HepG2 (cell line): ENCODE data around the gene TMC8. TPM values are rescaled to one million over a fixed set of nuclear protein-coding genes. Genes with fewer than 3 reads are reported as not detected.
A peak's percentile ranks its signal among the peaks of the same experiment; 100 is the strongest.

ENCODE experiments used
- ATAC-seq: fragments of 200-7000 bp; cut with Tn5 transposase; 3 replicates; pipeline ENCODE4 v1.9.1; 2020; ENCODE audit warnings: mild to moderate bottlenecking, moderate library complexity
- BruUV-seq: library from RNA; stranded (reverse); fragments of 400-500 nt; replicated peaks from 2 replicates; lab custom pipeline; 2021; lab: Mats Ljungman, UMichigan
- CTCF ChIA-PET: fragments of 300-600 bp; formaldehyde crosslinking; extraction: SDS; loops from one replicate; lab custom pipeline; 2021; ENCODE audit warnings: low total read pairs, inconsistent platforms, low intra/inter-chr PET ratio; lab: Yijun Ruan, JAX
- POLR2A ChIA-PET: fragments of 350-600 bp; sonication (Branson Sonifier 250); formaldehyde crosslinking; loops from one replicate; lab custom pipeline; 2020; ENCODE audit warnings: antibody characterized with exemption, inconsistent platforms; lab: Yijun Ruan, JAX
- DNase-seq: peaks from one replicate; pipeline ENCODE4 v3.0.0-alpha.2; 2015; ENCODE audit warnings: low spot score
- FAIRE-seq: peaks from 3 replicates; lab custom pipeline; 2011; peaks lifted over from hg19 to GRCh38; lab: Jason Lieb, UNC
- H2AFZ ChIP-seq: one replicate; pipeline ENCODE4 v1.6.1; 2011; ENCODE audit warnings: low read length, inconsistent platforms
- H3K27ac ChIP-seq: fragments of 300-600 bp; 3 replicates; pipeline ENCODE4 v1.8.0; 2011; ENCODE audit warnings: mixed run types, mild to moderate bottlenecking, mixed read lengths, low read length, inconsistent platforms; ENCODE audit not compliant: insufficient read depth; ENCODE audit errors: extremely low read length
- H3K27me3 ChIP-seq, 2 experiments: fragments of 200-600 bp in 1 of 2; 2 replicates in 1 of 2; 3 replicates in 1 of 2; pipeline versions ENCODE4 v1.6.0 to v1.8.0; 2011; ENCODE audit warnings: low read length in 2 of 2, mild to moderate bottlenecking in 2 of 2, moderate library complexity in 2 of 2, inconsistent platforms in 1 of 2; ENCODE audit not compliant: insufficient read depth in 2 of 2, control insufficient read depth in 1 of 2
- H3K36me3 ChIP-seq, 2 experiments: fragments of 200-600 bp in 1 of 2; replicated peaks in 1 of 2; 2 replicates in 1 of 2; 3 replicates in 1 of 2; pipeline versions ENCODE4 v1.5.1 to v1.8.0; 2011; ENCODE audit warnings: low read length in 2 of 2, inconsistent platforms in 1 of 2; ENCODE audit not compliant: insufficient read depth in 2 of 2, control insufficient read depth in 1 of 2
- H3K4me1 ChIP-seq: 2 replicates; pipeline ENCODE4 v1.5.1; 2012; ENCODE audit warnings: low read length, inconsistent platforms; ENCODE audit not compliant: insufficient read depth
- H3K4me2 ChIP-seq: 2 replicates; pipeline ENCODE4 v1.6.0; 2011; ENCODE audit warnings: low read depth, low read length, inconsistent platforms
- H3K4me3 ChIP-seq, 3 experiments: fragments of 200-600 bp in 1 of 3; sonication (generic), shearing (Covaris generic) in 1 of 3; replicated peaks in 1 of 3; 2 replicates each; pipeline ENCODE4 v1.5.1; 2011 to 2016; ENCODE audit warnings: low read length in 3 of 3, inconsistent platforms in 2 of 3, low read depth in 2 of 3, mild to moderate bottlenecking in 2 of 3, control low read depth in 1 of 3, mixed read lengths in 1 of 3; ENCODE audit not compliant: insufficient read depth in 1 of 3
- H3K79me2 ChIP-seq: one replicate; pipeline ENCODE4 v1.6.1; 2011; ENCODE audit warnings: low read length, inconsistent platforms; ENCODE audit not compliant: insufficient read depth
- H3K9ac ChIP-seq: 2 replicates; pipeline ENCODE4 v1.6.0; 2011; ENCODE audit warnings: mild to moderate bottlenecking, low read depth, low read length, inconsistent platforms; ENCODE audit not compliant: insufficient read depth
- H3K9me3 ChIP-seq: 2 replicates; pipeline ENCODE4 v1.5.1; 2012; ENCODE audit warnings: mild to moderate bottlenecking, low read length
- H4K20me1 ChIP-seq: 2 replicates; pipeline ENCODE4 v1.6.0; 2011; ENCODE audit warnings: inconsistent platforms, mild to moderate bottlenecking, low read length, moderate library complexity; ENCODE audit not compliant: insufficient read depth
- NFKB2 ChIP-seq: sonication (generic); formaldehyde crosslinking; IDR thresholded peaks from 2 replicates; pipeline ENCODE4 v1.4.0; 2020; ENCODE audit warnings: missing genetic modification reagents, borderline replicate concordance
- TCF12 ChIP-seq, 2 experiments: fragments of 450-650 bp in 1 of 2; sonication (generic) in 1 of 2; formaldehyde crosslinking in 1 of 2; IDR thresholded peaks; 2 replicates each; pipeline versions ENCODE4 v1.6.1 to v1.8.0; 2017 to 2022; ENCODE audit warnings: antibody characterized with exemption in 1 of 2, mild to moderate bottlenecking in 1 of 2, missing genetic modification reagents in 1 of 2, moderate library complexity in 1 of 2
- ZNF142 ChIP-seq: sonication (generic); formaldehyde crosslinking; IDR thresholded peaks from 2 replicates; pipeline ENCODE4 v1.4.0; 2020; ENCODE audit warnings: missing genetic modification reagents
- ZNF256 ChIP-seq: sonication (generic); formaldehyde crosslinking; conservative IDR thresholded peaks from 2 replicates; pipeline ENCODE4 v1.4.0; 2020; ENCODE audit warnings: missing genetic modification reagents
- ZNF30 ChIP-seq: sonication (generic); formaldehyde crosslinking; IDR thresholded peaks from 2 replicates; pipeline ENCODE4 v1.5.0; 2020; ENCODE audit warnings: mild to moderate bottlenecking, missing genetic modification reagents
- ZNF317 ChIP-seq: sonication (generic); formaldehyde crosslinking; IDR thresholded peaks from 2 replicates; pipeline ENCODE4 v1.5.0; 2020; ENCODE audit warnings: mild to moderate bottlenecking, missing genetic modification reagents
- ZNF362 ChIP-seq: sonication (generic); formaldehyde crosslinking; IDR thresholded peaks from 2 replicates; pipeline ENCODE4 v1.4.0; 2020; ENCODE audit warnings: missing genetic modification reagents, mild to moderate bottlenecking, borderline replicate concordance
- ZNF546 ChIP-seq: sonication (generic); formaldehyde crosslinking; conservative IDR thresholded peaks from 2 replicates; pipeline ENCODE4 v1.8.1; 2023; ENCODE audit warnings: mild to moderate bottlenecking, missing genetic modification reagents
- ZNF605 ChIP-seq: sonication (generic); formaldehyde crosslinking; IDR thresholded peaks from 2 replicates; pipeline ENCODE4 v1.8.0; 2022; ENCODE audit warnings: mild to moderate bottlenecking, missing genetic modification reagents
- ZNF766 ChIP-seq: sonication (generic); formaldehyde crosslinking; IDR thresholded peaks from 2 replicates; pipeline ENCODE4 v1.5.0; 2020; ENCODE audit warnings: missing genetic modification reagents, borderline replicate concordance
- ZNF781 ChIP-seq: sonication (generic); formaldehyde crosslinking; IDR thresholded peaks from 2 replicates; pipeline ENCODE4 v1.5.1; 2020; ENCODE audit warnings: borderline replicate concordance, mild to moderate bottlenecking, missing genetic modification reagents; ENCODE audit errors: not compliant biosample characterization
- ZNF788 ChIP-seq: sonication (generic); formaldehyde crosslinking; IDR thresholded peaks from 2 replicates; pipeline ENCODE4 v1.5.0; 2020; ENCODE audit warnings: mild to moderate bottlenecking, missing genetic modification reagents, borderline replicate concordance
- WGBS: methylation state at CpG from one replicate; pipeline ENCODE4 v1.1.6; 2017; ENCODE audit warnings: low lambda C conversion rate; 5-methylcytosine and 5-hydroxymethylcytosine counted together
- in situ Hi-C: cut with HindIII; loops from 2 replicates; pipeline ENCODE4 v1.10.0; 2017; ENCODE audit warnings: low pct_unique_long_range_greater_than_20kb; ENCODE audit not compliant: extremely low pct_ligation_motif_present
- intact Hi-C: fragments of 100-400 bp; cut with micrococcal nuclease; formaldehyde crosslinking; loops from one replicate; pipeline ENCODE4 v1.10.0; 2022; ENCODE audit not compliant: unreplicated experiment
- polyA plus RNA-seq, 8 experiments: library from polyadenylated mRNA; depleted of rRNA in 3 of 8; stranded (reverse) in 7 of 8; unstranded in 1 of 8; fragments of >200 nt; fragmentation: Illumina TruSeq in 4 of 8; extraction: Trizol in 4 of 8; gene quantifications; 2 replicates each; pipeline versions ENCODE4 v1.2.1 to v1.2.3, GENCODE V29; 2011 to 2016; ENCODE audit warnings: low read depth in 4 of 8, missing spikeins in 1 of 8, mixed read lengths in 1 of 8; ENCODE audit not compliant: insufficient read depth in 1 of 8
- total RNA-seq, 5 experiments: library from RNA; depleted of rRNA; stranded (reverse); fragments of >200 nt; fragmentation: Illumina TruSeq; extraction: Trizol; gene quantifications; 2 replicates each; pipeline ENCODE4 v1.2.3, GENCODE V29; 2016; ENCODE audit warnings: low read depth in 1 of 5
- TF ChIP-seq, protein P1 (sequence below): sonication (generic); formaldehyde crosslinking; IDR thresholded peaks from 2 replicates; pipeline ENCODE4 v1.5.0; 2020; ENCODE audit warnings: missing genetic modification reagents

Gene TMC8
- total and polyA plus RNA-seq, 2 of the 13 experiments (the other 11 are each of a cell fraction or from before 2014, with no cell fraction given), result 0.53 to 7.8 TPM

DNA sequence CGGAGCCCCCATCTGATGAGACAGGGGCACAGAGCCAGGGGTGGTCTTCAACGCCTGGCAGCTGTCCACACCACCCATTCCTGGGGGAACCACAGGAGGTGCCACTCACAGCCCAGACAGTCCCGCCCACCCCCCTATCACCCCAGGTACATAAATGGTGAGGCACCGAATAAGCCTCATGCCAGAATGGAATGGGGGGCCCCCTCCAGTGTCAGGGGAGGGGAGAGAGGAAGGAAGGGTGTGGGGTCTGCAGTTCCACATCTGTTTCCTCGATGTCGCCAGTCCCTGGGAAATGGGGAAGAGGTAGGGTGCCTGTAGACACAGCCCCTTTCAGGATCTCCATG, 3.7 kb upstream of the TMC8 start:
- H3K4me3 ChIP-seq, result peak overlapping the region; percentile 67 to 95 (median 86); a peak in 5 of 6 replicates
- in situ Hi-C loops (no loop called here), intact Hi-C loops (loop anchor here (5.0 kb wide), 1 partner anchor 40 kb away; the partner anchor contains the start of gene SYNGR2)
- H3K27me3 ChIP-seq, result no peaks in the 10 kb centered on the region
- no TSS peak for BruUV-seq
- FAIRE-seq (no peak), DNase-seq (no peak), ATAC-seq (no peak)
- peaks cover 19% of the 10 kb centered on the region for H3K79me2 ChIP-seq
- H3K36me3 ChIP-seq, result peaks cover 31 to 38% of the 10 kb centered on the region in 2 experiments; a peak in 4 of 5 replicates
- no peaks in the 10 kb centered on the region for H3K9me3 ChIP-seq
- peaks cover 8% of the 10 kb centered on the region; the same call in 1 of the 2 replicates for H4K20me1 ChIP-seq
- POLR2A ChIA-PET, result interaction anchor here (0.9 to 4.4 kb wide), 12 partner anchors 11 to 74 kb away, joined by 3 to 57 read pairs (median 6); partner anchors contain the start of genes AFMID and TK1
- CTCF ChIA-PET, result no interaction called here
- no peak overlapping the region for H2AFZ ChIP-seq
- 39% methylated on average over 3 of the region's 6 CpGs for WGBS
- H3K4me1 ChIP-seq, result peaks cover 46% of the 10 kb centered on the region
- H3K4me2 ChIP-seq, result peak overlapping the region; percentile 90
- H3K27ac ChIP-seq, result peak overlapping the region; percentile 91
- H3K9ac ChIP-seq, result peak overlapping the region; percentile 90
- TF ChIP-seq ZNF30 (0 out of 2 replicates have a peak, but pooled peaks have one; percentile 49), NFKB2 (CRISPR knock-in tag) (peak; percentile 27; the same call in 1 of the 2 replicates), ZNF605 (CRISPR knock-in tag) (0 out of 2 replicates have a peak, but pooled peaks have one; percentile 16), ZNF317 (CRISPR knock-in tag) (0 out of 2 replicates have a peak, but pooled peaks have one; percentile 23), ZNF362 (0 out of 2 replicates have a peak, but pooled peaks have one; percentile 25), ZNF788 (0 out of 2 replicates have a peak, but pooled peaks have one; percentile 5), ZNF546 (CRISPR knock-in tag) (0 out of 2 replicates have a peak, but pooled peaks have one; percentile 13), ZNF781 (CRISPR knock-in tag) (peak; percentile 42), TCF12 (IDR thresholded peaks at IDR 0.05) (no peak), TCF12 (CRISPR knock-in tag; IDR thresholded peaks at IDR 0.05) (peak; percentile 64; the same call in 1 of the 2 replicates), ZNF766 (0 out of 2 replicates have a peak, but pooled peaks have one; percentile 4), ZNF142 (CRISPR knock-in tag) (0 out of 2 replicates have a peak, but pooled peaks have one; percentile 10), ZNF256 (CRISPR knock-in tag) (0 out of 2 replicates have a peak, but pooled peaks have one; percentile 30)
- TF ChIP-seq, protein P1, sequence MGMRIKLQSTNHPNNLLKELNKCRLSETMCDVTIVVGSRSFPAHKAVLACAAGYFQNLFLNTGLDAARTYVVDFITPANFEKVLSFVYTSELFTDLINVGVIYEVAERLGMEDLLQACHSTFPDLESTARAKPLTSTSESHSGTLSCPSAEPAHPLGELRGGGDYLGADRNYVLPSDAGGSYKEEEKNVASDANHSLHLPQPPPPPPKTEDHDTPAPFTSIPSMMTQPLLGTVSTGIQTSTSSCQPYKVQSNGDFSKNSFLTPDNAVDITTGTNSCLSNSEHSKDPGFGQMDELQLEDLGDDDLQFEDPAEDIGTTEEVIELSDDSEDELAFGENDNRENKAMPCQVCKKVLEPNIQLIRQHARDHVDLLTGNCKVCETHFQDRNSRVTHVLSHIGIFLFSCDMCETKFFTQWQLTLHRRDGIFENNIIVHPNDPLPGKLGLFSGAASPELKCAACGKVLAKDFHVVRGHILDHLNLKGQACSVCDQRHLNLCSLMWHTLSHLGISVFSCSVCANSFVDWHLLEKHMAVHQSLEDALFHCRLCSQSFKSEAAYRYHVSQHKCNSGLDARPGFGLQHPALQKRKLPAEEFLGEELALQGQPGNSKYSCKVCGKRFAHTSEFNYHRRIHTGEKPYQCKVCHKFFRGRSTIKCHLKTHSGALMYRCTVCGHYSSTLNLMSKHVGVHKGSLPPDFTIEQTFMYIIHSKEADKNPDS (CRISPR knock-in tag), result 0 out of 2 replicates have a peak, but pooled peaks have one; percentile 1
